SK-N-SH (cell line): Measurements from ENCODE around the gene HBEGF. TPM values are rescaled to one million over a fixed set of nuclear protein-coding genes. Genes with fewer than 3 reads are reported as not detected.
A peak's percentile ranks its signal among the peaks of the same experiment; 100 is the strongest.
"Not testable (repeated sequence)": the region's sequence is repeated elsewhere in the genome, so short reads cannot be mapped to it uniquely, and the experiment has no call there.

Experiments used
- CTCF ChIA-PET: fragments of 300-600, 350-600 bp; formaldehyde crosslinking; extraction: SDS; loops from one replicate; lab custom pipeline; 2021; lab: Yijun Ruan, JAX
- POLR2A ChIA-PET: fragments of 350-600 bp; sonication (Branson Sonifier 250); formaldehyde crosslinking; extraction: SDS; loops from one replicate; lab custom pipeline; 2020; ENCODE audit warnings: antibody characterized with exemption, inconsistent platforms; lab: Yijun Ruan, JAX
- DNase-seq: peaks from one replicate; pipeline ENCODE4 v3.0.0; 2012
- H2AFZ ChIP-seq: fragments of 200-600 bp; sonication (generic); 2 replicates; pipeline ENCODE4 v1.8.1; 2016; ENCODE audit warnings: antibody characterized with exemption, mild to moderate bottlenecking, low read depth
- H3F3A ChIP-seq: fragments of 200-600 bp; sonication (generic); replicated peaks from 2 replicates; pipeline ENCODE3; 2016; ENCODE audit warnings: antibody characterized with exemption, mild to moderate bottlenecking; ENCODE audit not compliant: insufficient read depth
- H3K27ac ChIP-seq, 2 experiments: fragments of 200-500 bp in 1 of 2; fragments of 200-600 bp in 1 of 2; sonication (Bioruptor generic) in 1 of 2; sonication (generic), shearing (Covaris generic) in 1 of 2; 2 replicates each; pipeline versions ENCODE4 v1.5.1 to v1.6.1; 2014 to 2016; ENCODE audit warnings: low read depth in 2 of 2, inconsistent platforms in 1 of 2, low read length in 1 of 2, mild to moderate bottlenecking in 1 of 2, mixed read lengths in 1 of 2
- H3K27me3 ChIP-seq: fragments of 200-600 bp; sonication (generic), shearing (Covaris generic); 2 replicates; pipeline ENCODE4 v1.6.1; 2016; ENCODE audit warnings: mixed run types; ENCODE audit not compliant: insufficient read depth
- H3K36me3 ChIP-seq, 2 experiments: fragments of 200-500 bp in 1 of 2; fragments of 200-600 bp in 1 of 2; sonication (Bioruptor generic) in 1 of 2; sonication (generic) in 1 of 2; replicated peaks in 1 of 2; 2 replicates each; pipeline versions ENCODE3 to v1.5.1; 2014 to 2016; ENCODE audit warnings: low read length in 1 of 2, mild to moderate bottlenecking in 1 of 2; ENCODE audit not compliant: insufficient read depth in 2 of 2, control insufficient read depth in 1 of 2
- H3K4me1 ChIP-seq, 2 experiments: fragments of 200-500 bp in 1 of 2; fragments of 200-600 bp in 1 of 2; sonication (Bioruptor generic) in 1 of 2; sonication (generic), shearing (Covaris generic) in 1 of 2; 2 replicates each; pipeline versions ENCODE4 v1.5.1 to v1.6.1; 2014 to 2016; ENCODE audit warnings: low read depth in 1 of 2, low read length in 1 of 2, mixed run types in 1 of 2; ENCODE audit not compliant: insufficient read depth in 2 of 2, control insufficient read depth in 1 of 2
- H3K4me2 ChIP-seq: fragments of 200-600 bp; sonication (generic), shearing (Covaris generic); 2 replicates; pipeline ENCODE4 v1.6.1; 2017; ENCODE audit warnings: mixed run types
- H3K4me3 ChIP-seq, 2 experiments: fragments of 200-500 bp in 1 of 2; fragments of 200-600 bp in 1 of 2; sonication (Bioruptor generic) in 1 of 2; sonication (generic), shearing (Covaris generic) in 1 of 2; 2 replicates each; pipeline versions ENCODE4 v1.5.1 to v1.8.1; 2014 to 2016; ENCODE audit warnings: low read depth in 2 of 2, inconsistent platforms in 1 of 2, low read length in 1 of 2, mild to moderate bottlenecking in 1 of 2, mixed read lengths in 1 of 2, moderate library complexity in 1 of 2
- H3K79me2 ChIP-seq: fragments of 200-600 bp; sonication (generic); 2 replicates; pipeline ENCODE4 v1.8.1; 2017; ENCODE audit warnings: mild to moderate bottlenecking; ENCODE audit not compliant: insufficient read depth
- H3K9ac ChIP-seq: fragments of 200-600 bp; sonication (generic); 2 replicates; pipeline ENCODE4 v1.6.1; 2017; ENCODE audit warnings: mixed run types
- H3K9me2 ChIP-seq: fragments of 200-600 bp; sonication (generic); 2 replicates; pipeline ENCODE4 v1.6.1; 2017; ENCODE audit warnings: mixed run types
- H3K9me3 ChIP-seq: fragments of 200-600 bp; sonication (generic); 2 replicates; pipeline ENCODE4 v1.6.1; 2017; ENCODE audit warnings: mixed run types, mild to moderate bottlenecking, moderate library complexity
- H4K20me1 ChIP-seq: fragments of 200-600 bp; sonication (generic); 2 replicates; pipeline ENCODE4 v1.6.1; 2017; ENCODE audit warnings: mild to moderate bottlenecking, mixed run types; ENCODE audit not compliant: insufficient read depth
- FOSL2 ChIP-seq: IDR thresholded peaks from 2 replicates; pipeline ENCODE4 v1.4.0; 2012; ENCODE audit warnings: low read depth, mild to moderate bottlenecking, moderate library complexity, borderline replicate concordance
- FOXJ3 ChIP-seq: sonication (generic); formaldehyde crosslinking; IDR thresholded peaks from 2 replicates; pipeline ENCODE4 v1.5.1; 2020; ENCODE audit warnings: mild to moderate bottlenecking, missing genetic modification reagents
- RAD21 ChIP-seq: IDR thresholded peaks from 2 replicates; pipeline ENCODE4 v1.6.1; 2012; ENCODE audit warnings: mild to moderate bottlenecking, low read length
- RCOR1 ChIP-seq: fragments of 150-350 bp; IDR thresholded peaks from 2 replicates; pipeline ENCODE4 v1.6.1; 2017; ENCODE audit warnings: antibody characterized with exemption, low read length
- RFX5 ChIP-seq: IDR thresholded peaks from 2 replicates; pipeline ENCODE4 v1.6.1; 2012; ENCODE audit warnings: mild to moderate bottlenecking, improper control_type of control experiment, low read length
- SMC3 ChIP-seq: IDR thresholded peaks from 2 replicates; pipeline ENCODE4 v1.6.1; 2012; ENCODE audit warnings: low read depth, low read length, improper control_type of control experiment
- WGBS: methylation state at CpG from one replicate; pipeline ENCODE4 v1.1.6; 2017; ENCODE audit warnings: low lambda C conversion rate; 5-methylcytosine and 5-hydroxymethylcytosine counted together
- polyA plus RNA-seq, 3 experiments: library from polyadenylated mRNA; depleted of rRNA; stranded (reverse); fragments of >200 nt; gene quantifications; 2 replicates each; pipeline ENCODE4 v1.2.3, GENCODE V29; 2012
- TF ChIP-seq, protein P1 (sequence below): IDR thresholded peaks from 2 replicates; pipeline ENCODE4 v1.4.0; 2012; ENCODE audit warnings: low read depth, borderline replicate concordance
- TF ChIP-seq, protein P2 (sequence below): fragments of 200-600 bp; sonication (generic); IDR thresholded peaks from 2 replicates; pipeline ENCODE4 v1.6.1; 2017; ENCODE audit warnings: antibody characterized with exemption, mild to moderate bottlenecking, moderate library complexity
- TF ChIP-seq, protein P3 (sequence below): IDR thresholded peaks from 2 replicates; pipeline ENCODE4 v1.4.0; 2012; ENCODE audit warnings: low read depth

HBEGF gene
- polyA plus RNA-seq, 1 of the 3 experiments (the other 2 are of a cell fraction): 59.8 TPM

- ChIA-PET CTCF (interaction anchor here (0.6 to 15.0 kb wide), 37 partner anchors 7 to 380 kb away, joined by 3 to 418 read pairs (median 5); partner anchors contain the start of genes CYSTM1, PFDN1 and SRA1), POLR2A (interaction anchor here (0.8 to 2.3 kb wide), 8 partner anchors 9 to 171 kb away, joined by 3 to 13 read pairs (median 4); partner anchors contain the start of genes ANKHD1 and CYSTM1)
- H3K9ac ChIP-seq: peak overlapping the region; percentile 87
- no peaks in the 10 kb centered on the region for H3K9me2 ChIP-seq
- H4K20me1 ChIP-seq: peaks cover 17% of the 10 kb centered on the region
- peak overlapping the region; percentile 50 for H2AFZ ChIP-seq
- TF ChIP-seq RAD21: peak; percentile 48
- TF ChIP-seq, protein P1, sequence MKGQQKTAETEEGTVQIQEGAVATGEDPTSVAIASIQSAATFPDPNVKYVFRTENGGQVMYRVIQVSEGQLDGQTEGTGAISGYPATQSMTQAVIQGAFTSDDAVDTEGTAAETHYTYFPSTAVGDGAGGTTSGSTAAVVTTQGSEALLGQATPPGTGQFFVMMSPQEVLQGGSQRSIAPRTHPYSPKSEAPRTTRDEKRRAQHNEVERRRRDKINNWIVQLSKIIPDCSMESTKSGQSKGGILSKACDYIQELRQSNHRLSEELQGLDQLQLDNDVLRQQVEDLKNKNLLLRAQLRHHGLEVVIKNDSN: no peak
- no peak for TF ChIP-seq FOXJ3
- TF ChIP-seq, protein P2, sequence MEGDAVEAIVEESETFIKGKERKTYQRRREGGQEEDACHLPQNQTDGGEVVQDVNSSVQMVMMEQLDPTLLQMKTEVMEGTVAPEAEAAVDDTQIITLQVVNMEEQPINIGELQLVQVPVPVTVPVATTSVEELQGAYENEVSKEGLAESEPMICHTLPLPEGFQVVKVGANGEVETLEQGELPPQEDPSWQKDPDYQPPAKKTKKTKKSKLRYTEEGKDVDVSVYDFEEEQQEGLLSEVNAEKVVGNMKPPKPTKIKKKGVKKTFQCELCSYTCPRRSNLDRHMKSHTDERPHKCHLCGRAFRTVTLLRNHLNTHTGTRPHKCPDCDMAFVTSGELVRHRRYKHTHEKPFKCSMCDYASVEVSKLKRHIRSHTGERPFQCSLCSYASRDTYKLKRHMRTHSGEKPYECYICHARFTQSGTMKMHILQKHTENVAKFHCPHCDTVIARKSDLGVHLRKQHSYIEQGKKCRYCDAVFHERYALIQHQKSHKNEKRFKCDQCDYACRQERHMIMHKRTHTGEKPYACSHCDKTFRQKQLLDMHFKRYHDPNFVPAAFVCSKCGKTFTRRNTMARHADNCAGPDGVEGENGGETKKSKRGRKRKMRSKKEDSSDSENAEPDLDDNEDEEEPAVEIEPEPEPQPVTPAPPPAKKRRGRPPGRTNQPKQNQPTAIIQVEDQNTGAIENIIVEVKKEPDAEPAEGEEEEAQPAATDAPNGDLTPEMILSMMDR: peak; percentile 56
- TF ChIP-seq RCOR1: no peak
- TF ChIP-seq, protein P3, sequence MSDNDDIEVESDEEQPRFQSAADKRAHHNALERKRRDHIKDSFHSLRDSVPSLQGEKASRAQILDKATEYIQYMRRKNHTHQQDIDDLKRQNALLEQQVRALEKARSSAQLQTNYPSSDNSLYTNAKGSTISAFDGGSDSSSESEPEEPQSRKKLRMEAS: 0 out of 2 replicates have a peak, but pooled peaks have one; percentile 29
- peak; percentile 35; the same call in 1 of the 2 replicates for TF ChIP-seq SMC3
- 15% methylated on average over 6 of the region's 35 CpGs for WGBS
- no peaks in the 10 kb centered on the region for H3K9me3 ChIP-seq
- H3K79me2 ChIP-seq: peaks cover 53% of the 10 kb centered on the region
- DNase-seq: peak; percentile 88
- peak overlapping the region; percentile 72 to 86 for H3K4me3 ChIP-seq
- H3K36me3 ChIP-seq: peaks cover 0 to 16% of the 10 kb centered on the region in 2 experiments
- peaks cover 11% of the 10 kb centered on the region for H3F3A ChIP-seq
- H3K27me3 ChIP-seq: no peaks in the 10 kb centered on the region
- H3K4me2 ChIP-seq: peak overlapping the region; percentile 94
- peak overlapping the region; percentile 55 to 75; a peak in 3 of 4 replicates for H3K27ac ChIP-seq
- peaks cover 12 to 35% of the 10 kb centered on the region in 2 experiments for H3K4me1 ChIP-seq
These were observed 470 bp downstream of the HBEGF start for GRCh38 chr5:140345919-140346347.

DNA sequence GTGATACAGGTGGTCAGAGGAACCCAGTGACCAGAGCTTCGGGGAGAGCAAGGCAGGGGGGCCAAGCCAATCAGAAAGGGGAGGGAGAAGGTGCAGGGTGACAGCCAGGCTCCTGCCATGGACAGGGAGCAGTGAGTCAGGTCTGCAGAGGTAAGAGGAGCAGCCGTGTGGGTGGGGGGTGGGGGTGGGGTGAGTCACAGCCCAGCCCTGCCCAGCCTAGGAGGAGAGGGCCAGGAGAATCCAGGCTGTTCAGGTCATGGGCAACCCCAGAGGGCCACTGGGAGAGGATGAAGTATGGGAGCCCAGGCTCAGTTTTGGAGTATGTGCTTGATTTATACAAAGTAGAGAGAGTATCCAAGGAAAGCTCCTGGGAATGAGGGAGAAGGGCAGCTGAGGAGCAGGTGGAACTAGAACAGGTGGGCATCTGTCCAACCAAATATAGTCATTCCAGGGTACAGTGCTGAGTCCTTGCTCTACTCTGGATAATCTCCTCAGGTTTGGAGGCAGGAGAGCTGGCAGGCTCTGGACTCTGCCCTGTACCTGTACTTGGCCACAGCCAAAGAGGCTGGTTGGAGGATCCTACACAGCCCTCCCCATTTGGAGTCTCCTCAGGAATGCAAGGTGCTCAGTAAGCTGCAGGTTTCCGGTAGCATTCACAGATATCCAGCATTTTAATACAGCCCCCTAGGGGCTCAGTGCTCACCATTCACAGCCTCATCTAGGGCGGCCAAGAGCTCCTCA is 1.6 kb downstream of the HBEGF start:
- no peak for DNase-seq
- Histone ChIP-seq H3K4me2 (peak overlapping the region; percentile 94), H3K27ac (peak overlapping the region in 1 of 2 experiments; percentile 75; a peak in 1 of 4 replicates), H3K27me3 (no peaks in the 10 kb centered on the region), H3F3A (peaks cover 11% of the 10 kb centered on the region), H3K9ac (peak overlapping the region; percentile 87; the same call in 1 of the 2 replicates), H3K79me2 (peaks cover 61% of the 10 kb centered on the region), H3K9me2 (no peaks in the 10 kb centered on the region), H3K4me1 (peaks cover 12 to 35% of the 10 kb centered on the region in 2 experiments), H3K4me3 (peak overlapping the region in 1 of 2 experiments; percentile 86; a peak in 3 of 4 replicates), H2AFZ (no peak overlapping the region), H3K36me3 (peaks cover 0 to 21% of the 10 kb centered on the region in 2 experiments), H4K20me1 (peaks cover 17% of the 10 kb centered on the region), H3K9me3 (no peaks in the 10 kb centered on the region)
- CTCF ChIA-PET: interaction anchor here (0.9 to 15.0 kb wide), 21 partner anchors 7 to 381 kb away, joined by 3 to 418 read pairs (median 6); partner anchors contain the start of gene PFDN1
- POLR2A ChIA-PET: interaction anchor here (0.6 to 2.3 kb wide), 3 partner anchors 98 to 1934 kb away, joined by 3 to 13 read pairs (median 8); no protein-coding TSS in a partner anchor
- TF ChIP-seq FOSL2 (peak; percentile 70; the same call in 1 of the 2 replicates), RFX5 (no peak)
- WGBS: 62% methylated on average over 3 of the region's 4 CpGs

DNA sequence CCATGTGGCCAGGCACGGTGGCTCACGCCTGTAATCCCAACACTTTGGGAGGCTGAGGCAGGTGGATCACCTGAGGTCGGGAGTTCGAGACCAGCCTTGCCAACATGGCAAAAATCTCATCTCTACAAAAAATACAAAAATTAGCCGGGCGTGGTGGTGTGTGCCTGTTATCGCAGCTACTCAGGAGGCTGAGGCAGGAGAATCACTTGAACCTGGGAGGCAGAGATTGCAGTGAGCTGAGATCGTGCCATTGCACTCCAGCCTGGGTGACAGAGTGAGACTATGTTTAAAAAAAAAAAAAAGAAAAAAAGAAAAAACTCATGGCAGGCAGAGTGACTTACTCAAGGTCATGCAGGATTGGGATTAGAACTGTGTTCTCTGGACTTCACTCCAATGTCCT is 2.6 kb downstream of the HBEGF start:
- H3K27me3 ChIP-seq, H3K27ac ChIP-seq, POLR2A ChIA-PET, H3K9ac ChIP-seq, H3K4me3 ChIP-seq, H3K9me3 ChIP-seq, H3K9me2 ChIP-seq, DNase-seq, H2AFZ ChIP-seq: not testable (repeated sequence)
- peaks cover 11% of the 10 kb centered on the region for H3F3A ChIP-seq
- 92% methylated on average over 8 of the region's 8 CpGs for WGBS
- H3K36me3 ChIP-seq: peaks cover 0 to 21% of the 10 kb centered on the region in 2 experiments
- CTCF ChIA-PET: interaction anchor here (0.6 to 15.0 kb wide), 4 partner anchors 8 to 555 kb away, joined by 3 to 418 read pairs (median 12); no protein-coding TSS in a partner anchor
- H3K4me1 ChIP-seq: peaks cover 12 to 35% of the 10 kb centered on the region in 2 experiments
- peaks cover 69% of the 10 kb centered on the region for H3K79me2 ChIP-seq
- peaks cover 17% of the 10 kb centered on the region for H4K20me1 ChIP-seq
- peak overlapping the region; percentile 94 for H3K4me2 ChIP-seq
